Right renal pelvis (tissue), 4 donors: ENCODE results near the gene RPP21. TPM values are rescaled to one million over a fixed set of nuclear protein-coding genes. Genes with fewer than 3 reads are reported as not detected.

Experiments
- DNase-seq, 4 donors: peaks; one replicate each; pipeline ENCODE4 v3.0.0-alpha.2; 2013; ENCODE audit warnings: low read depth in 4 of 4, low spot score in 3 of 4, missing footprints in 1 of 4
- polyA plus RNA-seq, 4 donors: library from polyadenylated mRNA; unstranded; fragments of 120-200 nt; gene quantifications; one replicate each; pipeline ENCODE4 v1.2.1, GENCODE V29; 2013; ENCODE audit not compliant: insufficient read length in 4 of 4

RPP21 gene
- polyA plus RNA-seq: 10 to 100 TPM; 28.6 to 38.7 (median 30.7) TPM

DNA sequence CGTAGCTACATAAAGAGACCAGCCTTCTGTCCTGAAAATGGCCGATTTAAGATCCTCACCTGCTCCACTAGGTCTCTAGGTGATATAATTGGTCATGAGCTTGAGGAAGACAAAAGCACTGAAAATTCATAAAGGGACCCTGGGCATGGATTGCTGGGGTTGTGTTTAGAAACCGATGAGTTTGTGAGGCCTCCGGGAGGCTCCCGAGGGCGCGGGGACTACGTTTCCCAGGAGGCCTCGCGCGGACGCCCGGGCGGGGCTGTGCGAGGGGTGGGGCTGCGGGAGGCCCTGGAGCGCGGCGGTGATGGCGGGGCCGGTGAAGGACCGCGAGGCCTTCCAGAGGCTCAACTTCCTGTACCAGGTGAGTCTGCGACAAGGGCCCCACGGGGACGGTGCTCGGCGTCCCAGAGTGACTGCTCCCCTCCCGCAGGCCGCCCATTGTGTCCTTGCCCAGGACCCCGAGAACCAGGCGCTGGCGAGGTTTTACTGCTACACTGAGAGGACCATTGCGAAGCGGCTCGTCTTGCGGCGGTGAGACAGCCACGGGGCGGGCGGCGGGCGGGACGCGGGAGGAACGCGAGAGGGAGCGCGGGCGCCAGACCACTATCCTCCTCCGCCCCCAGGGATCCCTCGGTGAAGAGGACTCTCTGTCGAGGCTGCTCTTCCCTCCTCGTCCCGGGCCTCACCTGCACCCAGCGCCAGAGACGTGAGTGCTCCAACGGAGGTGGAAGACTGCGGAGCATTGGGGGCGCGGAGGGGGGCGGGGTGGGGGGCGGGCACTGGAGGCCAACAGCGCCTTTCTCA is at the start of gene RPP21:
Gene RPP21, plus strand, starts transcription at position 289 of the 804 bp plus-strand sequence. Its CDS starts 16 bp downstream, at position 305.
- peak; percentile 59 to 71 (median 65) for DNase-seq

DNA sequence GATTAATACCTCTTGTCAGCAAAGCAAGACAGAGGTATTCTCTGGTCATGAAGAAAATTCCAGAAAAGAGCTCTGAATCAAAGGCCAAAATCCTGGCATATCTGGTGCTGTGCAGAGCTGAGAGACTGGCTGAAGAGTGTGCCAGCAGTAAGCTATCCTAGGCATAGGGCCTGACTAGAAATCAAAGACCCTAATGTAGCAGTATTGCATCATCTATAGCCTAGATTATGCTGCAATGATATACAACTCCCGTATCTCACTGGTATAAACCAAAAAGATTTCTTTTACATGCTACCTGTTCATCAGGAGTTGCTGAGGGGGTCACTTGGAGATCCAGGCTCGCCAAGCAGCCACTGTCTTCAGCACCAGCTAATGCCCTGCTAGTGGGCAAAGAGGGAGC is 49.1 kb upstream of the RPP21 start:
- DNase-seq: no peak

DNA sequence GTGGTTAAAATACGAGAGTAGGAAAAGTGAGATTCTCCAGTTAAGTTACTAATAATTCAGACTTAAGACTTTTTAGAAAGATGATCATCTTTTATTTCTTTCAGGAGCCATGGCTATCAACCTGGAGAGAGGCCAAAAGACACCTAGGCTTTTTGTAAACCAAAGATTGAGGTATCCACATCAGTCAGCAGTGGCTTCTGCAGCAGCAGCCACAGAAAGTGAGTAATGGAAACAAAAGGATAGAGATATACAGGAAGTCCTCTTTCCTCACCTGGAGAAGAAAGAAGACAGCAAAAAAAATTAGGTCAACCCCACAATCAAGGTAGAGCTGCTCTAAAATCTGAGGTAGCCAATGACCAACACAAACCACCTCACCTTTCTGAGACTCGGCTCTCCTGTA is 41.0 kb upstream of the RPP21 start:
- DNase-seq: no peak

DNA sequence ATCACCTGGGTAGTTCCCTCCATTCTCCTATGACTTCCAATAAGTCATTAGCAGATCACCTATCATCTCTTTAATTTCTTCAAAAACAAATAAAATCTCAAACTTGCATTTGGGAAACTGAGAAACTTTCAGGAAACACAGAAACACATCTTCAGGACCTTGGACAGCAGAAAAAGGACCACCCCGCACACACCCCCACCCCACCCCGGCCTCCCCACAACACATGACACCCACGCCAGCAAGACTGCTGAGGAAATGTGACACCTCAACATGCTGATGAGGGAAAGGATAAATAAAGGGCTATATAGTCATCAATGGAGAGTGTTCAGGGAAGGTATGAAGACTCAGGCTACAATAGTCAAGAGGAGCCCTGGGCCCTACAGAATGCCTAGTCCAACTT is 33.9 kb upstream of the RPP21 start:
- no peak for DNase-seq

DNA sequence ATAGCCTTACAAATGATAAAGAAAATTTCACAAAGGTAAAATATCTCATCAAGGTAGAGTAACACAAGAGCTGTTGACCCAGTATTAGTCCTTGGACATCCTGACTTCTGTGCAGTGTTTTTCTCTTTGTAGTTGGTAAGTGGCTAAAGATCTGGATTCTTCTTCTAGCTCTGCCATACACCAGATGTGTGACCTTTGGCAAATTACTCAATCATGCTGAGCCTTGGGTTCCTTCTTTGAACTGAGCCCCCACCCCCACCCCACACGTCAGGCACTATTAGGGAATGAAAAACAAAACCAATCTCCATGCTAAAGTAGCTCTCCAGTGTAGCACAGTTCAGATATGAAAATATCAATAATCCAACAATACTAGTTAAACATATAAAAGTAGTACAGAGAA is 33.3 kb upstream of the RPP21 start:
- DNase-seq: no peak

DNA sequence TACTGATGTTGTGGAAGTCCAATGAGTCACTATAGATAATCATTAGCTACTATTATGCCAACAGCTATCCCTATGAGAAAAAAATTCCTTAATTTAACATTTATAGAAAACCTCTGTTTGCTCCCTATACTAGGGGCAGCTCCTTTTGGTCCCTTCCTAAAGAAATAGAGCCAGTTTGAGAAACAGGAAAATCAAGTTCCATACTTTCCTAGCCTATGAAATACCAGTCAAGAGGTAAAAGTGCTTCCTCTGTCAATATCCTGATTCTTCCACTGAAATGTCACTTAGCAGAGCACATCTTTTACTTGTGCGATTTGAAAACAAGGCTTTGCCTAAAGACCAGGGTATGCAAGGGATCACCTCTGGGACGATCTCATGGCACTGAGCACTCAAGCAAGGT is 32.7 kb upstream of the RPP21 start:
- DNase-seq: no peak

DNA sequence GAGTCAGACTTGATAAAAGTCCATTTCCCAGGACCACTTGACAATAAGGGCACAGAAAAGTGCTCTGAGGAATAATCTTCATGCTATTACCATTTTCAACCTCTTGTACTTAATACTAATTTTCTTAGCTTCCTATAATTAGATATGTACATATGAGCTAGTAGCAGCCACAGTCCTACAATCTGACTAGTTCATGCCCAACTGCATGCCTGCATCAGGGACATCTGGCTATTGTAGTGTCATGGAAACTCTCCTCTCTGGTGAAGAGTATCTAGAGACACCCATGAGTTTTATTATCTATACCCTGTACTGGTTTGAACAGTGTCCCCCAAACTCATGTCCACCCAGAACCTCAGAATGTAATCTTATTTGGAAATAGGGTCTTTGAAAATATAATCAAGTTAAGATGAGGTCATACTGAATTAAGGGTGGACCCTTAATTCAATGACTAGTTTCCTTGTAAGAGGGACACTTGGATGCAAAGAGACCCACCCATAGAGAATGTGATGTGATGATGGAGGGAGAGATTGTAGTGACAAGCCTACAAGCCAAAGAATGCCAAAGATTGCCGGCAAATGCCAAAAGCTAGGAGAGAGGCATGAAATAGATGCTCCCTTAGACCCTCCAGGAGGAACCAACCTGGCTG is 32.2 kb upstream of the RPP21 start:
- no peak for DNase-seq

DNA sequence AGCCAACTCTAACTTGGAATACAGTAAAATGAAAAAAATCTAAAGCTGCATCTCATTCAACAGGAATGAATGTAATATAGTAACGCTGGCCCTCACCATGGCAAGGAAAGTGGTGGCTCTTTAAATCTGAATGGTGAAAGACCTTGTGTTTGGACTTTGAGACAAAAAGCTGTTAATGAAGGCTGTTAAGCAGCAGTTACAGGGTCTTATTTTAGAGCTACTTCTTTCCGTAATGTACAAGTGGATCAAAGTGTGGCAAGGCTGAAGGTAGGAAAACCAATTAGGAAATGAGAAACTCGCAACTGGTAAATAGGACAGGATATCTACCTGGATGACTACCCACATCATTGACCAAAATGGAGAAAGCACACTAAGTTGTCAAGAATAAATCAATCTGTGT is 29.8 kb upstream of the RPP21 start:
- DNase-seq: no peak

DNA sequence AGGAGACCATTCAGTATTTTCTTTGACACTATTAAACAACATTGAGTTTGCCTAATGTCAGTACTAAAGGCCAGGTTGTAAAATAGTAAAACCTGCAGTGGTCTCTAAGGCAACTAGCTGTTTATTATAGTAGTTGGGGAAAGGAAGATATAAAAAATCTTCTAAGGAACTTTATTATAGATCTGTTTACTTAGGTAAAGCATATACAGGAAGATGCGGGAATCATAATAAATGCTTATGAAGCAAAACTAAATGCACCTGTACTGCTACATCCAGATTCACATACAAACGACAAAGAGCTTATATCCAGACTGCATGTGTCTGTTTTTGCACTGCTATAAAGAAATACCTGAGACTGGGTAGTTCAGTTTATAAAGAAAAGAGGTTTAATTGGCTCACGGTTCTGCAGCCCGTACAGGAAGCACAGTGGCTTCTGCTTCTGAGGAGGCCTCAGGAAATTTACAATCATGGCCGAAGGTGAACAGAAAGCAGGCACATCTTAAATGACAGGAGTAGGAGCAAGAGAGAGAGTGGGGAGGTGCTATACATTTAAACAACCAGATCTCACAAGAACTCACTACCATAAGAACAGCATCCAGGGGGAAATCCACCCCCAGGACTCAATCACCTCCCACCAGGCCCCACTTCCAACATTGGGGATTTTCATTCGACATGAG is 26.9 kb upstream of the RPP21 start:
- no peak for DNase-seq

DNA sequence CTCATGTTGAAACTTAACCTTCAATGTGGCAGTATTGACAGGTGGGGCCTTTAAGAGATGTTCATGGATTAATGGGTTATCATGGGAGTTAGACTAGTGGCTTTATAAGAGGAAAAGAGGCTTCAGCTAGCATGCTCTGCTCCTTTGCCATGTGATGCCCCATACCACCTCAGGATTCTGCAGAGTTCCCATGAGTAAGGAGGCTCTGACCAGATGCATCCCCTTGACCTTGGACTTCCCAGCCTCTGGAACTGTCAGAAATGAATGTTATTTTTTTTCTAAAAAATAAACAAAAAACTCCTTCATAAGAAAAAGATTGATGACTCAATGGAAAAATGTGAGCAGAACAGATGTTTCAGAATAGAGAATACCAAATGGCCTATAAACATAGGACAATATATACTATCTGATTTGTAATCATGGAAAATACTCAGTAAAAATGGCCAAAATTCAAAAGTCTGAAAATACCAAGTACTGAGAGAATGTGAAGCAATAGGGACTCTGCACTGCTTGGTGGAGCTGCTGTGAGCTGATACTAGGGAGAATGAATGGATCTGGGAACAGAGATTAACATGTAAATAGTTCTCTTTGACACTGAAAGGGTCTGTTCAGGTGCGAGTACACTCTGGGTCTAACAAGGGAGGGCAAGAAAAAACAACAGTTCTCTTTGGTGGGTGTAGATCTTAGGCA is 25.7 kb upstream of the RPP21 start:
- no peak for DNase-seq

DNA sequence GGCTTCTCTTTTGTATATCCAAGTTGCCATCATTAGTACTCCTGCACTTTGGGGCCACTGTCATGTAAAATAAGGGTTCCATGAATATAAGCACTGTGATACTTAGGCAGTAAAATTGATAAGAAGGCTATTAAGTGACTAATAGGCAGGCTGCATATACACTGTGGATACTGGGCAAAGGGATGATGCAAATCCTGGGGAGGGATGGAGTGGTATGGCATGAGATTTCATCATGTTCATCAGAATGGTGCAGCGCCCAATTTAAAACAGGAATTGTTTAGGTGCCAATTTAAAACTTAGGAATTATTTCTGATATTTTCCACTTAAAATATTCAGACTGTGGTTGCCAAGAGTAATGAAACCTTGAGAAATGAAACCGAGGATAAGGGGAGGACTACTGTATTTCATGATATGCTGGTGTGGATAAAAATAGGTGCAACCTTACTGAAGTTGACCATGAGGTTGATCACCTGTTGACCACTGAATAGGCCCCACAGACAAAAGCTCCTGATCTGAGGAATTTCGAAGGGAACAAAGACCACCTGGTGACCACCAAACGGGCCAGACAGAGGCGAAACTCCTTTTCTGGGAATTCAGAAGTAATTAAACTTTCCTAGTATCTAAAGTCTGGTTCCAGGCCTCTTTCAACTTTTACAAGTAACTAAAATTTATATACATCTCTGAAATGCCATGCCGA is 23.1 kb upstream of the RPP21 start:
- no peak for DNase-seq

DNA sequence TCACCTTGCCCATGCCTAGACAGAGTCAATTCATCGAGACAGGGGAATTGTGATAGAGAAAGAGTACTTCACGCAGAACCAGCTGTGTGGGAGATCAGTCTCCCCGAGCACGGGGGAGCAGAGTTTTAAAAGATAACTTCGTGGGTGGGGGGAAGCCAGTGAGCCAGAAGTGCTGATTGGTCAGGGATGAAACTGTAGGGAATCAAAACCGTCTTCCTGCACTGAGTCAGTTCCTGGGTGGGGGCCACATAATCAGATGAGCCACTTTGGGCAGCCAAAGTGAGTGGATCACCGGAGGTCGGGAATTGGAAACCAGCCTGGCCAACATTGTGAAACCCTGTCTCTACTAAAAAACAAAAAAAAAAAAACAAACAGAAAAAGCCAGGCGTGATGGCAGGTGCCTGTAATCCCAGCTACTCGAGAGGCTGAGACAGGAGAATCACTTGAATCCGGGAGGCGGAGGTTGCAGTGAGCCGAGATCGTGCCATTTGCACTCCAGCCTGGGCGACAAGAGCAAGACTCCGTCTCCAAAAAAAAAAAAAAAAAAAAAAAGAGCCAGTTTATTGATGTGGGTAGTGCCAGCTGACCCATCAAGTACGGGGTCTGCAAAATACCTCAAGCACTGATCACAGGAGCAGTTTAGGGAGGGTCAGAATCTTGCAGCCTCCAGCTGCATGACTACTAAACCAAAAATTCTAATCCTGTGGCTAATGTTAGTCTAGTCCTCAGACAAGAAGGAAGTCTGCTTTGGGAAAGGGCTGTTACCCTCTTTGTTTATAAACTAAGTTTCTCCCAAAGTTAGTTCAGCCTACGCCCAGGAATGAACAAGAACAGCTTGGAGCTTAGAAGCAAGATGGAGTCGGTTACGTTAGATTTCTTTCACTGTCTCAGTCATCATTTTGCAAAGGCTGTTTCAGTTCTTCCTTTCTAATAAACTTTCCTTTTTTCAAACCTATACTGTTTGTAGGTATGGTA is 22.1 kb upstream of the RPP21 start:
- DNase-seq: no peak

DNA sequence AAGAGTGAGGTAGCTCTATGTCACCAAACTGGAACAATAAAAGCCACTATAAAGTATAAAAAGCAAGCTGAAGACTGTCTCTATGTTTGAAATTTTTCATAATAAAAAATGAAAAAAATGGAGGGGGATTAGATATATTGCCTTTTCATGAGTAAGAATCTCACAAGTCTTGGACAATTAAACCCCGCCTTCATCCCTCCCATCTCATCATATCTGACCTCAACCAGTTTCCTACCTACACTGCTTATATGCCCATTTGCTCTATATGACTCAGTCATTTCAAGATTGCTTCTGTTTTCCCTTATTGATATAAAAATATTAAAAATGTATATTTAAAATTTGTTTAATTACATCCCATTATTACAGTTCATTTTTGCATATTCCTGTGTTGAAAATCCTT is 21.1 kb upstream of the RPP21 start:
- no peak for DNase-seq

DNA sequence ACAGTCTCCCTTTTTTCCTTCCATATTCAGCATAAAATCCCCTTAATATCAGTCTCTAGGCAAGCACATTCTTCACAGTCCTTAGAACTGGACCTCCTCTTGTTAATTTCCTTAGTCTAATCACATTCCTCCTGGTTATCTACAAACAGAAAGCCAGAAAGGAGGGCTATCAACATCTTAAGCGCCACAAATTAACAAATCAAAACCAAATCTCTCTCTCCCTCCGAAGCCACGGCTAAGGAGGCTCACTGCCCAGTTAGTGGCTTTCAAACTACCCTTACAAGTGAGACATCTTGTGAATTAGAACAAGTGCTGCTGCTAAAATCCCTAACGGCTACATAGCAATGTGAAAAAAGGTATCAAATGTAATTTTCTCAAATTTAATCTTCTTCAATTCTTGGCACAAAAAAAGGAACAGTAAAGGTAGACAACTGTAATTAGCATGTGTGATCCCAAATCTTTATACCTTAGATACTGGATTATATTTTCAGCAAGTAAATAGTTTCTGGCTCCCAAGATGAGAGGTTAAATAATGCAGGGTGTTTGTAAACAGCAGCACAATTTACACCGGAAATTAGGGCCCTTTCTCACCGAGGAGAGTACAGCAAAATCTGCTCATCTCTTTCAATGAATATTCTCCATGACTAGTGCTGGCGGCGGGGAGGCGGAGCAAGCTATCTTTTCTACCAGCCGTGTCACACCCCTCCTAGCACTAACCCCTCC is 19.6 kb upstream of the RPP21 start:
- DNase-seq: no peak

DNA sequence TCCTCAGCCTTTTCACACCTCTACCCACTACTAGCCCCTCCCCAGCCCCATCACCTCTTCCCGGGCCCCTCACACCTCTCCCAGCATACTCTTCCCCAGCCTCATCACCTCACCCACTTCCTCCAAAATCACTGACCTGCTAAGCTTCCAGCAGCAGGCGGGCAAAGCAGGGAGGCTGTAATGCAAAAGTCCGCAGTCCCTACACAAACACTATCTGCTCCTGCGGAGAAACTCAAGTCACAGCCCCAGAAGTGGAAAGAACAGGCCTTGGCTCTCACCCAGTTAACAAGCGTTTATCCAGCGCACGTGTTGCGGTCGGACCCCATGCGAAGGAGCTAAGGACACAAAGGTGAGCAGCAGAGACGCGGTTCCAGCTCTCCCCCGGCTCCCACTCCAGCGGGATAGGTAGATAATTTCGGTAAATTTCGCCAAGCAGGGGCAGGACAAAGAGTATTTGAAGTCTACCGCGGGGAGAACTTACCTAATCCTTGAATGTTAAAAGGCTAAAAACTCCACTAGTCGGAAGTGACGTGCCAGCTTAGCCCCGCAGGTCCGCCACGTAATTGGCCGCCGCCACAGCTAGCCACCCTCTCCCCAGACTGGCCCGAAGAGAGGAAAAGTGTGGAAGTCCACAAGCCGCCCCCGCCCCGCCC is 19.0 kb upstream of the RPP21 start:
- peak; percentile 40 to 77 (median 54) for DNase-seq

DNA sequence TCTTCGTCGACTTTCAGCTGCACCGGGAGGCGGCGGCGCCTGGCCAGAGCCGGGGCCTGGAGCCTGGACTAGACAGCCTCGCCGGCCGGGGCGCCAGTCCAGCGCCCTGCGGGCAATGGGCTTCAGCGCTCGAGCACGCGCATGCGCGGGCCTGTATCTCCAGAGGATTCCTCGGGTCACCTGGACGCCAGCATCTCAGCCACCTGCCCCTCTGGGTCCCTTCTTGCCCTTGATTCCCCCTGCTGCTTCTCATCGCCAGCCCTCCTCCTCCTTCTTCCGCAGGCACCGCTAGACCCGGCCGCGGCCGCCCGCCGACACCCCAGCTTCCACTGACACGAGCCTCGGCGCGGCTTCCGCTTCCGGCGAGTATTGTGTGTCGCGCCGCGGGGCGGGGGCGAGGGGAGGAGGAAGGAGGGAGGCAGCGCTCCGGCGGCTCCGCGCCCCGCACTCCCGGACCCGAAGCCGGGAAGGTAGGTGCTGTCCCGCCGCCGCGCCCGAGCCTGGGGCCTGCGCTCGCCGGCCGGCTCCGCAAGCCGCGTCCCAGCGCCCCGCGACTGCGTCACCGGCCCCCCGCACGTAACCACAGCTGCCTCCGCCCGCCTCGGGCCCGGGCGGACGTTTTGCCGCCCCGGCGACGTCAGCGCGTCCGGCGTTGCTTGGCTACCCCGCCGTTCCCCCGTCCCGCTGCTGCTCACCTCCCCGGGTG is 18.3 kb upstream of the RPP21 start, which contains the start of gene TRIM39:
Gene TRIM39, plus strand, starts transcription at position 402 of the 706 bp plus-strand sequence. CDS start 2,391 bp downstream, outside the sequence.
- DNase-seq: peak; percentile 64 to 81 (median 66)

DNA sequence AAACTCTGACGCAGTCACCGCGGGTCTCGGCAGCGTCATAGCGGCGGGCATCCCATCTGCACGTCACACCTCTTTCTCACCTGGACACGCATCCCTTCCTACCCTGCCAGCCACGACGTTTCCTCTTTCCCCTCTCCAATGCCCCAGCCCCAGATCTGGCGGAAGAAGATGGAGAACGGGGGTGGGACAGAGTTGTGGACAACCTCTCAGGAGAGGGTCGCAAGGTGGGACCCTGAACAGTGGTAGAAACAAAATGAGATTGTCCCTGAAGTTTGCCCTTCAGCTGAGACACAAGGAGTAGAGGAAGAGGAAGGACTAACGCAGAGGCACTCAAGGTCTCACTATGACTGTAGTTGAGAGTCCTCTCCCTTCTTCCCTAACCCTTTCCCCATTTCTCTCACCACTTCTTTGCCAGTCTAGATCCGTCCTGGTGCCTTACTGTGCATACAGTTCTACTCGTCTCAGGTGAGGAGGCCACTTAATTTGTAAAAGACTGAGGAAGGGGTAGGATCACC is 17.7 kb upstream of the RPP21 start:
- peak in 3 of 4 donors; percentile 13 to 57 (median 36) for DNase-seq
